B cell (primary cell): Measurements from ENCODE around the gene NOS1AP. TPM values are rescaled to one million over a fixed set of nuclear protein-coding genes. Genes with fewer than 3 reads are reported as not detected.

ENCODE experiments used
- ATAC-seq: fragments of 200-7000 bp; cut with Tn5 transposase; one replicate; pipeline ENCODE4 v1.10.0; 2021; ENCODE audit warnings: low read depth, mild to moderate bottlenecking, moderate number of reproducible peaks, moderate library complexity
- CTCF ChIA-PET: fragments of 350-600 bp; sonication (Branson Sonifier 250); formaldehyde crosslinking; loops from one replicate; lab custom pipeline; 2021; ENCODE audit warnings: antibody characterized with exemption, inconsistent platforms; lab: Charles Lee
- POLR2A ChIA-PET: fragments of 350-600 bp; sonication (Branson Sonifier 250); formaldehyde crosslinking; loops from one replicate; lab custom pipeline; 2021; ENCODE audit warnings: antibody characterized with exemption; lab: Charles Lee
- DNase-seq: peaks from one replicate; pipeline ENCODE4 v3.0.0; 2013
- H2AFZ ChIP-seq: 2 replicates; pipeline ENCODE4 v1.6.1; 2012; ENCODE audit warnings: mild to moderate bottlenecking, low read depth, low read length; ENCODE audit not compliant: insufficient read depth, poor library complexity, severe bottlenecking
- H3K27ac ChIP-seq, 2 donors: 1 replicate in 1 of 2; 2 replicates in 1 of 2; pipeline ENCODE4 v1.5.1; 2012 to 2013; ENCODE audit warnings: low read length in 2 of 2, mild to moderate bottlenecking in 2 of 2, moderate library complexity in 1 of 2
- H3K27me3 ChIP-seq, 4 experiments: fragments of 200-600 bp in 1 of 4; sonication (generic) in 1 of 4; replicated peaks in 1 of 4; 1 replicate in 2 of 4; 2 replicates in 2 of 4; pipeline versions ENCODE4 v1.6.1 to v1.7.0; 2013 to 2016; ENCODE audit warnings: low read length in 3 of 4, mild to moderate bottlenecking in 2 of 4, mixed read lengths in 1 of 4, moderate library complexity in 1 of 4; ENCODE audit not compliant: insufficient read depth in 4 of 4, control insufficient read depth in 3 of 4; ENCODE audit errors: control extremely low read depth in 1 of 4
- H3K36me3 ChIP-seq, 2 experiments: replicated peaks in 1 of 2; 1 replicate in 1 of 2; 2 replicates in 1 of 2; pipeline versions ENCODE4 v1.6.1 to v1.7.1; 2013; ENCODE audit warnings: low read length in 1 of 2; ENCODE audit not compliant: insufficient read depth in 2 of 2, control insufficient read depth in 1 of 2; ENCODE audit errors: control extremely low read depth in 1 of 2, extremely low read depth in 1 of 2
- H3K4me1 ChIP-seq, 2 donors: fragments of 200-600 bp in 1 of 2; sonication (generic) in 1 of 2; 1 replicate in 1 of 2; 2 replicates in 1 of 2; pipeline versions ENCODE4 v1.5.1 to v1.6.1; 2013 to 2017; ENCODE audit warnings: low read length in 2 of 2; ENCODE audit not compliant: control insufficient read depth in 2 of 2, insufficient read depth in 2 of 2
- H3K4me2 ChIP-seq: replicated peaks from 2 replicates; pipeline ENCODE3; 2012; ENCODE audit warnings: mild to moderate bottlenecking, low read depth, low read length; ENCODE audit not compliant: poor library complexity, severe bottlenecking
- H3K4me3 ChIP-seq, 5 experiments: fragments of 200-600 bp in 1 of 5; sonication (generic) in 1 of 5; 1 replicate in 3 of 5; 2 replicates in 2 of 5; pipeline versions ENCODE4 v1.5.1 to v1.7.0; 2011 to 2016; ENCODE audit warnings: low read length in 4 of 5, mild to moderate bottlenecking in 4 of 5, low read depth in 2 of 5, control low read depth in 1 of 5, moderate library complexity in 1 of 5; ENCODE audit not compliant: insufficient read depth in 1 of 5; ENCODE audit errors: control extremely low read depth in 1 of 5, extremely low read depth in 1 of 5
- H3K79me2 ChIP-seq: fragments of 200-600 bp; sonication (generic); one replicate; pipeline ENCODE4 v1.6.0; 2016; ENCODE audit warnings: low read length; ENCODE audit not compliant: control insufficient read depth, insufficient read depth
- H3K9ac ChIP-seq: fragments of 200-600 bp; sonication (generic); 2 replicates; pipeline ENCODE4 v1.6.1; 2017; ENCODE audit warnings: mild to moderate bottlenecking, low read length, moderate library complexity
- H3K9me3 ChIP-seq, 3 donors: one replicate each; pipeline versions ENCODE4 v1.6.1 to v1.7.1; 2013; ENCODE audit warnings: low read length in 2 of 3; ENCODE audit not compliant: control insufficient read depth in 2 of 3, insufficient read depth in 1 of 3; ENCODE audit errors: control extremely low read depth in 1 of 3
- H4K20me1 ChIP-seq: 2 replicates; pipeline ENCODE4 v1.6.0; 2012; ENCODE audit warnings: mild to moderate bottlenecking, low read length; ENCODE audit not compliant: insufficient read depth, control insufficient read depth, poor library complexity, severe bottlenecking
- H3K27ac Mint-ChIP-seq: one replicate; pipeline ENCODE4 v1.8.0; 2021; ENCODE audit warnings: mixed read lengths
- H3K27me3 Mint-ChIP-seq: one replicate; pipeline ENCODE4 v1.8.0; 2021; ENCODE audit warnings: mixed read lengths
- H3K4me1 Mint-ChIP-seq: one replicate; pipeline ENCODE4 v1.8.0; 2021; ENCODE audit warnings: mixed read lengths
- H3K4me3 Mint-ChIP-seq: one replicate; pipeline ENCODE4 v1.8.0; 2021; ENCODE audit warnings: mixed read lengths
- H3K9me3 Mint-ChIP-seq: one replicate; pipeline ENCODE4 v1.8.0; 2022; ENCODE audit warnings: mixed read lengths; ENCODE audit not compliant: insufficient read depth
- EZH2 ChIP-seq: IDR thresholded peaks from 2 replicates; pipeline ENCODE4 v1.6.1; 2012; ENCODE audit warnings: borderline replicate concordance, low read depth, mild to moderate bottlenecking, moderate library complexity, low read length; ENCODE audit not compliant: insufficient read depth, poor library complexity, severe bottlenecking
- WGBS: methylation state at CpG from one replicate; pipeline ENCODE4 v1.1.5; 2013; ENCODE audit warnings: missing lambda C conversion rate; ENCODE audit not compliant: insufficient coverage; 5-methylcytosine and 5-hydroxymethylcytosine counted together
- intact Hi-C: fragments of 100-400 bp; cut with micrococcal nuclease; formaldehyde crosslinking; loops from one replicate; pipeline ENCODE4 v1.10.0; 2022
- polyA plus RNA-seq: library from polyadenylated mRNA; depleted of rRNA; stranded (reverse); fragments of >200 nt; gene quantifications from 2 replicates; pipeline ENCODE4 v1.2.3, GENCODE V29; 2012
- total RNA-seq, 2 donors: library from RNA; stranded (reverse); fragments of 120-200 nt in 1 of 2; gene quantifications; 1 replicate in 1 of 2; 2 replicates in 1 of 2; pipeline versions ENCODE4 v1.2.3 to v1.2.4, GENCODE V29; 2013 to 2022
- TF ChIP-seq, protein P1 (sequence below): fragments of 200-600 bp; IDR thresholded peaks from one replicate; pipeline ENCODE4 v1.8.0; 2022; ENCODE audit warnings: antibody characterized with exemption, mild to moderate bottlenecking

NOS1AP gene
- total and polyA plus RNA-seq, 2 donors (not counting 1 experiment from before 2014, with no cell fraction given): 0.32 TPM; not detected in 1

DNA sequence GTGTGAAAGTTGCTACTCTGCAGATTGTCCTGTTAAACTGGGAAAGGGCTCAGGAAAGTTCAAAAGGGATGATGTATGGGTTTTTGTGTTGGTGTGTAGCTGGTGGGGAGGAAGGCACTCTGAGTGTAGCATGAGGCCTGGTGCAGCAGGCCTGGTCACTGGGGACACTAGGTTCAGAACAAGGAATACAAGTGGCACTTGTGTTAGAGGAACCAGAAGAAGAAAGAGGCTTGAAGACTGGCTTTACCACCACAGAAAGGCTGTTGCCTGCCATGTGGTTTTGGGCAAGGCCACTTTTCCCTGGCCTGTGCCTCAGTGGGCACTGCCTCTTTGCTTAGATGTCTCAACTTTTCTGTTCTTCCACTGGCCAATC, 122.8 kb downstream of the NOS1AP start:
- no peak overlapping the region for H3K4me2 ChIP-seq
- H3K27ac ChIP-seq: no peak overlapping the region
- no peak overlapping the region for H2AFZ ChIP-seq
- no peak for DNase-seq
- Mint-ChIP-seq H3K27ac (no peak overlapping the region), H3K4me1 (no peaks in the 10 kb centered on the region), H3K27me3 (peaks cover 17% of the 10 kb centered on the region), H3K4me3 (no peak overlapping the region), H3K9me3 (no peaks in the 10 kb centered on the region)
- POLR2A ChIA-PET: no interaction called here
- H3K4me3 ChIP-seq: no peak overlapping the region
- H3K9me3 ChIP-seq: no peaks in the 10 kb centered on the region
- H3K4me1 ChIP-seq: no peaks in the 10 kb centered on the region
- TF ChIP-seq, protein P1, sequence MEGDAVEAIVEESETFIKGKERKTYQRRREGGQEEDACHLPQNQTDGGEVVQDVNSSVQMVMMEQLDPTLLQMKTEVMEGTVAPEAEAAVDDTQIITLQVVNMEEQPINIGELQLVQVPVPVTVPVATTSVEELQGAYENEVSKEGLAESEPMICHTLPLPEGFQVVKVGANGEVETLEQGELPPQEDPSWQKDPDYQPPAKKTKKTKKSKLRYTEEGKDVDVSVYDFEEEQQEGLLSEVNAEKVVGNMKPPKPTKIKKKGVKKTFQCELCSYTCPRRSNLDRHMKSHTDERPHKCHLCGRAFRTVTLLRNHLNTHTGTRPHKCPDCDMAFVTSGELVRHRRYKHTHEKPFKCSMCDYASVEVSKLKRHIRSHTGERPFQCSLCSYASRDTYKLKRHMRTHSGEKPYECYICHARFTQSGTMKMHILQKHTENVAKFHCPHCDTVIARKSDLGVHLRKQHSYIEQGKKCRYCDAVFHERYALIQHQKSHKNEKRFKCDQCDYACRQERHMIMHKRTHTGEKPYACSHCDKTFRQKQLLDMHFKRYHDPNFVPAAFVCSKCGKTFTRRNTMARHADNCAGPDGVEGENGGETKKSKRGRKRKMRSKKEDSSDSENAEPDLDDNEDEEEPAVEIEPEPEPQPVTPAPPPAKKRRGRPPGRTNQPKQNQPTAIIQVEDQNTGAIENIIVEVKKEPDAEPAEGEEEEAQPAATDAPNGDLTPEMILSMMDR: no peak
- no peak for TF ChIP-seq EZH2
- intact Hi-C loops: no loop called here
- no peaks in the 10 kb centered on the region for H3K79me2 ChIP-seq
- H3K27me3 ChIP-seq: peaks cover 0 to 4% (median 0%) of the 10 kb centered on the region in 4 experiments
- H4K20me1 ChIP-seq: no peaks in the 10 kb centered on the region
- ATAC-seq: no peak
- CTCF ChIA-PET: no interaction called here
- H3K9ac ChIP-seq: no peak overlapping the region
- no peaks in the 10 kb centered on the region for H3K36me3 ChIP-seq

DNA sequence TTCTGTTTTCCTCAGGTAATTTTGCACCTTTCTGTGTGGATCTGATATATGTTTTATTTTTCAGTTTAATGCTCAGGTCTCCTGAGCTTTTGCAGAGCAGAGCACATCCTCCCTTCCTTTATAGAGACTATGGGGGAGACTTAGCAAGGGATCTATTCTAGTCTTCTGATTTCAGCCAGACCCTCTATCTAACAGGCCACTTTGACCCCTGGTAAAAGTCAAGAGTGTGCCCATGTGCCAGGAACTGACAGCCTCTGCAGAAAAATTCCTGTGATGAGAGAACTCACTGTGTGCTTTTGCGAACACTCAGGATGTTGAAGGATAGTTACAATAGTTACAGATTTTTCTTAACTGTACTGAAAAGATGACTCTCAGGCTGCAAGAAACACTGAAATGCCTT, 123.3 kb downstream of the NOS1AP start:
- Mint-ChIP-seq H3K27me3 (peaks cover 18% of the 10 kb centered on the region), H3K27ac (no peak overlapping the region), H3K4me1 (no peaks in the 10 kb centered on the region), H3K9me3 (no peaks in the 10 kb centered on the region), H3K4me3 (no peak overlapping the region)
- POLR2A ChIA-PET: no interaction called here
- intact Hi-C loops: no loop called here
- Histone ChIP-seq H4K20me1 (no peaks in the 10 kb centered on the region), H3K9ac (no peak overlapping the region), H3K27ac (no peak overlapping the region), H3K36me3 (no peaks in the 10 kb centered on the region), H3K79me2 (no peaks in the 10 kb centered on the region), H3K4me1 (no peaks in the 10 kb centered on the region), H3K9me3 (no peaks in the 10 kb centered on the region), H2AFZ (no peak overlapping the region), H3K27me3 (peaks cover 0 to 4% (median 0%) of the 10 kb centered on the region in 4 experiments), H3K4me3 (no peak overlapping the region), H3K4me2 (no peak overlapping the region)
- DNase-seq: no peak
- CTCF ChIA-PET: no interaction called here
- TF ChIP-seq EZH2: no peak
- TF ChIP-seq, protein P1: no peak
- WGBS: no CpG with 5 or more reads among the region's 1 CpG
- no peak for ATAC-seq
